ENCODE results near the gene ATF2. TPM values are rescaled to one million over a fixed set of nuclear protein-coding genes. Genes with fewer than 3 reads are reported as not detected.

The ATF2 gene
- total RNA-seq, 1 donor from 2014 or later, result 59.8 TPM

DNA sequence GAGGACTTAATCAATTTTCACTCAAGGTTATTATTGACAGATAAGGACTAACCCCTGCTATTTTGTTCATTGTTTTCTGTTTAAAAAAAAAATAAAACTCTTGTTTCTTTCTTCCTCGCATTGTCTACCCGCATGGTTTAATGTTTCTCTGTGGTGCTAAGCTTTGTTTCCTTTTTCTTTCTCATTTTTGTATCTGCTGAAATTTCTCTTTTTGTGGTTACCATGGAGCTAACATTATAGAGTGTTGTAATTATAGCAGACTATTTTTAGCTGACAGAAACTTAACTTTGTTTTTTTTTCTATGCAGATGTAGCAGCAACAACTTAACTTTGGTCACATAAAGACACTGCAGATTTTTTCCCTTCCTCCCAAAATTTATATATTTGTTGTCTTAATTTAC, 119.7 kb downstream of the ATF2 start:
- Mint-ChIP-seq H3K4me3 (ENCODE audit: unreplicated experiment) (no peak overlapping the region), H3K27ac (ENCODE audit: unreplicated experiment) (peak overlapping the region; percentile 52), H3K4me1 (ENCODE audit: low read depth) (peaks cover 9% of the 10 kb centered on the region), H3K36me3 (ENCODE audit: low read depth) (peaks cover 4% of the 10 kb centered on the region), H3K27me3 (ENCODE audit: low read depth) (no peaks in the 10 kb centered on the region), H3K9me3 (ENCODE audit: low read depth) (peaks cover 10% of the 10 kb centered on the region)
- no peak for DNase-seq (ENCODE audit: low spot score)
- TF ChIP-seq, protein P1, sequence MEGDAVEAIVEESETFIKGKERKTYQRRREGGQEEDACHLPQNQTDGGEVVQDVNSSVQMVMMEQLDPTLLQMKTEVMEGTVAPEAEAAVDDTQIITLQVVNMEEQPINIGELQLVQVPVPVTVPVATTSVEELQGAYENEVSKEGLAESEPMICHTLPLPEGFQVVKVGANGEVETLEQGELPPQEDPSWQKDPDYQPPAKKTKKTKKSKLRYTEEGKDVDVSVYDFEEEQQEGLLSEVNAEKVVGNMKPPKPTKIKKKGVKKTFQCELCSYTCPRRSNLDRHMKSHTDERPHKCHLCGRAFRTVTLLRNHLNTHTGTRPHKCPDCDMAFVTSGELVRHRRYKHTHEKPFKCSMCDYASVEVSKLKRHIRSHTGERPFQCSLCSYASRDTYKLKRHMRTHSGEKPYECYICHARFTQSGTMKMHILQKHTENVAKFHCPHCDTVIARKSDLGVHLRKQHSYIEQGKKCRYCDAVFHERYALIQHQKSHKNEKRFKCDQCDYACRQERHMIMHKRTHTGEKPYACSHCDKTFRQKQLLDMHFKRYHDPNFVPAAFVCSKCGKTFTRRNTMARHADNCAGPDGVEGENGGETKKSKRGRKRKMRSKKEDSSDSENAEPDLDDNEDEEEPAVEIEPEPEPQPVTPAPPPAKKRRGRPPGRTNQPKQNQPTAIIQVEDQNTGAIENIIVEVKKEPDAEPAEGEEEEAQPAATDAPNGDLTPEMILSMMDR (IDR thresholded peaks at IDR 0.05), result no peak

DNA sequence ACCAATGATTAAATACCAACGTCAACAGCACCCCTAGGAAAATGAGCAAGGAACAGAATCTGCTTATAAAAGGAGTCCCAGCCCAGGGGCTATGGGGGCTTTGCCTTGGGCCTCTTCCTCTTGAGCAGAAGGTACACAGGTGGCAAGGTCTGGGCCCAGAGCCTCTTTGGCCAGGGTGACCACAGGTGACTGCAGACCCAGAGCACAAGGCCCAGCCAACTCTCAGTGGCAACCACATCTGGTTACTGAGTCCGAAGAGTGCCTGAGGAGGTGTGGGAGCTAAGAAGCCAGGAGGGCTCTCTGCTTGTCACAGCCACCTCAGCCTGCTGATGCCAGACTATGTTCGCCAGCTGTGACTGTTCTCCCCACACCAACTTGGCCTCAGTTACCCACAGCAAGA, 128.5 kb downstream of the ATF2 start:
- H3K27me3 Mint-ChIP-seq (ENCODE audit: low read depth), result no peaks in the 10 kb centered on the region
- peaks cover 8% of the 10 kb centered on the region for H3K9me3 Mint-ChIP-seq (ENCODE audit: low read depth)
- TF ChIP-seq, protein P1 (IDR thresholded peaks at IDR 0.05), result no peak
- no peaks in the 10 kb centered on the region for H3K36me3 Mint-ChIP-seq (ENCODE audit: low read depth)
- H3K27ac Mint-ChIP-seq (ENCODE audit: unreplicated experiment), result no peak overlapping the region
- no peak overlapping the region for H3K4me3 Mint-ChIP-seq (ENCODE audit: unreplicated experiment)
- H3K4me1 Mint-ChIP-seq (ENCODE audit: low read depth), result peaks cover 9% of the 10 kb centered on the region
- no peak for DNase-seq (ENCODE audit: low spot score)

DNA sequence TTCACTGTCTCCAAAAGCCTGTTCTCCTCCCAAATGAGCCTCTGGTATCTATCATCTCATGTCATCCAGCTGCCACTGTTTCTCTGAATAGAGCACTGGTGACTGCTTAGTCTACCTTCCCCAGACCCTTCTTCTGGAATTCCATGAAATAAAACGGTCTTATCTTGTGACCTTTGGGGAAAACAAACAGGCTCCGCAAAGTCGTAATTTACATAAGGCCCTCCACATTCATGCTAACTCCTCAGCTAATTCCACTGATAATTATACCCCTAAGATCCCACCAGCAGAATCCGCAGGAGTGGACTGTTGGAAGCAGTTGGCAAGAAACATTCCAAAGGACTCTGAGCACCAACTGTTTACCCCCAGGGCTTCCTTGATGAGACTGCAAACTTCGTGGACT, 129.0 kb downstream of the ATF2 start:
- H3K4me1 Mint-ChIP-seq (ENCODE audit: low read depth), result peaks cover 9% of the 10 kb centered on the region
- H3K4me3 Mint-ChIP-seq (ENCODE audit: unreplicated experiment), result no peak overlapping the region
- TF ChIP-seq, protein P1 (IDR thresholded peaks at IDR 0.05), result no peak
- peaks cover 6% of the 10 kb centered on the region for H3K9me3 Mint-ChIP-seq (ENCODE audit: low read depth)
- DNase-seq (ENCODE audit: low spot score), result no peak
- H3K36me3 Mint-ChIP-seq (ENCODE audit: low read depth), result no peaks in the 10 kb centered on the region
- H3K27me3 Mint-ChIP-seq (ENCODE audit: low read depth), result no peaks in the 10 kb centered on the region
- H3K27ac Mint-ChIP-seq (ENCODE audit: unreplicated experiment), result no peak overlapping the region

DNA sequence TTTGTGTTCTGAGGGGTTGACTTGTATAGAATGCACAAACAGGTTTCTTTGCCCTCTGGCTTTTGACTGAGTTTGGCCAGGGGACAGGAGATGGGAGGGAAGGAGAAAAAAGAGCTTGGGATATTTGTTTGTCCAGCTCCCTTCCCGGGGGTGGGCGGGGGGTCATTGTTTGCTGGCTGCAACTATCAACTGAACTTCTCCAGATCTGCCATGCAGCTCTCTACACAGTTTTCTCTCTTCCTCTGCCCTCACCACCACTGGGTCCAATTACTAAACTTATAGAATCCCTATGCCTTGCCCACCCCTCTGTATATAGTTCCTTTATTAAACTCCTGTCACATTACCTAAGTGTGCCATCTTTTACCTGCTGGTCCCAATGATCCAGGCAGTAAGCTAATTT, 130.1 kb downstream of the ATF2 start:
- Mint-ChIP-seq H3K4me1 (ENCODE audit: low read depth) (peaks cover 9% of the 10 kb centered on the region), H3K36me3 (ENCODE audit: low read depth) (no peaks in the 10 kb centered on the region), H3K4me3 (ENCODE audit: unreplicated experiment) (no peak overlapping the region), H3K27ac (ENCODE audit: unreplicated experiment) (no peak overlapping the region), H3K9me3 (ENCODE audit: low read depth) (peaks cover 6% of the 10 kb centered on the region), H3K27me3 (ENCODE audit: low read depth) (no peaks in the 10 kb centered on the region)
- no peak for DNase-seq (ENCODE audit: low spot score)
- TF ChIP-seq, protein P1 (IDR thresholded peaks at IDR 0.05), result no peak

DNA sequence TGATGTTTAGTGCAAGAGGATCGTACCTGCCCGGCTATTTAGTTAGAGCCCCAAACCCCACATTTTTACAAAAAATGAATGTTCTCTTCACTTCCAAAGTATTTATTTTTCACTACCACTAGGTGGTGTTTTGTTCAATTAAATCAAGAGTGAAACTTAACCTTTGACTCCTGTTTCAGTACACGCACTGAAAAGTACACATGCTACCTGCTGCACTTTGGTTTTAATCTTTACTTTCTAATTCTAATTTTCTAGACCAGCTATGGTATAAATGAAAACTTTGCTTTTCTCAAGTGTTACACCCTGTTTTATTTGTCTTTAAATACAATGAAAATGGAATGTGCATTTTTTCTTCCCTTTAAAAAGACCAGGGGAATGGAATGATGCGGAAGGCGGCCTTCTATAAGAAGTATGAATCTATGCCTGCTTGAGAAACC, 131.4 kb downstream of the ATF2 start:
- no peak for DNase-seq (ENCODE audit: low spot score)
- Mint-ChIP-seq H3K27me3 (ENCODE audit: low read depth) (no peaks in the 10 kb centered on the region), H3K4me1 (ENCODE audit: low read depth) (peaks cover 9% of the 10 kb centered on the region), H3K36me3 (ENCODE audit: low read depth) (no peaks in the 10 kb centered on the region), H3K9me3 (ENCODE audit: low read depth) (no peaks in the 10 kb centered on the region), H3K4me3 (ENCODE audit: unreplicated experiment) (no peak overlapping the region), H3K27ac (ENCODE audit: unreplicated experiment) (no peak overlapping the region)
- TF ChIP-seq, protein P1 (IDR thresholded peaks at IDR 0.05), result peak; percentile 85
